Endometrial microvascular endothelial cells (primary cell): ENCODE results near the gene CHTF18. TPM values are rescaled to one million over a fixed set of nuclear protein-coding genes. Genes with fewer than 3 reads are reported as not detected.

Source experiments
- in situ Hi-C: cut with HindIII; loops from 2 replicates; pipeline ENCODE4 v1.10.0; 2017; ENCODE audit warnings: low sequenced_read_pairs, low pct_unique_long_range_greater_than_20kb; ENCODE audit errors: inconsistent ontology term
- total RNA-seq: library from RNA; depleted of rRNA; stranded (reverse); fragments of >200 nt; gene quantifications from one replicate; pipeline ENCODE4 v1.2.3, GENCODE V29; 2015; ENCODE audit errors: inconsistent ontology term

The CHTF18 gene
- total RNA-seq, 1 donor from 2014 or later, result 33.9 TPM

DNA sequence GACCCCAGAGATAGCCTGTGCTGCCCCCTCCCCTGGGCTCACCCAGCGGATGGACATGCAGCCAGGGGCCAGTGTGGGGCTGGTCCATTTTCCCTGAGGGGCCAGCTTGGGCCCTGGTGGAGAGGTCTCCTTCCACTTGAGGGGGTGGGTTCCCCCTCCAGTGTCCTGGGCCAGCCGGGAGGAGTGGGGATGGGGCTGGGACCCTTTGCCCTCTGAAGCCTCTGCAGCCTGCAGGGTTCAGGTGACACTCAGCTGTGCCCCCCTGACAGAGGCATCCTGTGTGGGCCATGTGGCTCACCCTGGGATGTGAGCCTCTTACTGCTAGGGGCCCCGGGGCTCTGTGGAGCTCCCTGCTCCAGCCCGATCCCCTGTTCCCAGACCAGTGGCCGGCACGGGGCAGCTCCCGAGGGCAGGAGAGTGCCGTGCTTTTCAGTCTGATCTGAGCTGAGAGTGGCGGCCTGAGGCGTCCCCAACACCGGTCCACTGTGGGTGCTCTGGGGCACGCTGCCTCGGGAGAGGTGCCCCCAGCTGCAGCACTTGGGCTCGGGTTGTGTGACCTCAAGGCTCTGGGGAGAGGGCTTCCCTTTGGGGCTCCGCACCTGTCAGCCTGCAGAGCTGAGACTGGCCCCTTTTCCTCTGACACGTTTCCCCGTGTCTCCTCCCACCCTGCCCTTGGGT, 12.6 kb downstream of the CHTF18 start:
- in situ Hi-C loops, result no loop called here

DNA sequence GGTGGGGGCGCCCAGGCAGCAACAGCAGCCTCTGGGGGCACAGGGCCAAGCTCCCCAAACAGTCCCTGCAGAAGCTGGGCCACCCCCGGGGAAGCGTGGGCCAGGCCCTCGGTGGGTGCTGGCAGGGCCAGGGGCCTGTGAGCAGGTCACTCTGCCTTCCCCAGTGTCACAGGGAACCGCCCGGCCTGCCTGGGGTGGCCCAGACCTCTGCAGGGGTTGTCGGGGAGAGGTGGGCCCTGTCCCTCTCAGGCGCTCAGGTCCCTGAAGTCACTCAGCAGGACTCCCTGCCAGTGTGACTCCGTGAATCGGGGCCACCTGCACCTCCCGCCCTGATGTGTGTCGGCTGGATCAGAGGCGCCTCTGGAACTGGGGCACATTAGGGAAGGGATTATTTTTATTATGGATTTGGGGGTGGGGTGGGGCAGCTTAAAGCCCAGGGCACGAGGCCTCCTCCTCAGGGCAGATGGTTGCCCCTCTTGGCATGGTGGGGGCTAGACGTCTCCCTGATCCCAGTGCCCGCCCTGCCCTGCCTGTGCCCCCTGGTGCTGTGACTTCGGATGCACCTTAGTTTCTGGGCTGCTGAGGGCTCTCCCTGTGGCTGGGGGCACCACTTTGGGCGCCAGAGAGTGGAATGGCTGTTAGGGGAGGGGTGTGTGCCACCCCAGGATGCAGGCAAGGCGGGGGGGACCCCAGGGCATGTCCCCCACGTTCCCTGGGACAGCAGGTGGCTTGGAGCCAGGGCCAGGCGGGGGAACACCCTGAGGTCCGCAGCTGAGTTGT, 13.4 kb downstream of the CHTF18 start:
- in situ Hi-C loops, result no loop called here

DNA sequence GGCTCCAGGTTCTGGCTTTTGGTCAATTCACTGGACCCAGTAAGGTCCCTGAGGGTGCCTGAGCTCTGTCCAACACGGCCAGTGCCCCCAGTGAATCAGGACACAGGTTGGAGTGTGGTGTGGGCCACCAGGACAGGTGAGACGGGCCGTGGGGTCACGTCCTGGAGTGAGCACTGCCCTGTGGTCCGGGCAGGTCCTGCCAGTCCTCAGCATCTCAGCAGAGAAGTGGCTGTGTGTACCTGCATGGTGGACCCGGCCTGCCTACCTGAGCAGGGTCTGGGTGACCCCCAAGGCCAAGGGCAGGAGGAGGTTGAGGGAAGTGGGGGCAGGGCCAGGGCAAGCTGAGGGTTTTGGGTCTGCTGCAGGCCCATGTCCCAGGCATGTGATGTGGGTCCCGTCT, 14.0 kb downstream of the CHTF18 start:
- in situ Hi-C loops, result no loop called here

DNA sequence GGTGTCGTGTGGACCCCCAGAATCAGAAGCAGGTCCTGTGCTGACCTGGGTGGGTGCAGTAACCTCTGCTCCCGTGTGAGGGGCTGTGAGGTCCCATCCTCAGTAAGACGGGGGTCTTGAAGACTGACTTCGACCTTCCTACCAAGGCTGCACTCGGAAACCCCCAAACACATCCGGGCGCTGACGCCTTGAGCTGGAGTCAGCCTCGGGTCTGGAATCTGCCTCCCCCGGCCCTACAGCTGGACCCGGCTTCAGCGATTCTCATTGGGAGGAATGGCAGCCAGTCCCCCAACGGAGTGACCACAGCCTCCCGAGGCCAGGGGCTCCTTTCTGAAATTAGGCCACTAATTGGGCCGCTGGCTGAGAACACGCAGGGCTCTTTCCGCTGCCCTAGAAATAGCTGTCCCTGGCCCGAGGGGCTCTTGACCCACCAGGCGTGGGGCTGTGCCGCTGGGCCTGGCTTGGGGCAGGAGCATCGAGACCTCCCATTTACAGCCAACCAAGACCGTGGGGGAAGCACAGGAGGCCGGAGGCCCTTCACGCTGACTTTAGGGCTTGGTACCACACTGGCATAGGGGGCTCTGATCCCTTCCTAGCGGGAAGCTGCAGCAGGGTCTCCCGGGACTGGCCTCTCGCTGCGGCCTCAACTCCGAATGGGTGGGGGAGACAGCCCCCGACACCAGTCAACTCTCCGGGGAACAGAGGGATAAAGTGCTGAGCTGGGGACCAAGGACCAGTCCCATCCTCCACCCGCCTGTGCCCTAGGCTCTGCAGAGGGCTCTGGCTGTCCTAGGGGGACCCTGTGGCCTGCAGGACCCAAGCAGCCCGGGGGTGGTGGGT, 14.7 kb downstream of the CHTF18 start:
- in situ Hi-C loops, result no loop called here

DNA sequence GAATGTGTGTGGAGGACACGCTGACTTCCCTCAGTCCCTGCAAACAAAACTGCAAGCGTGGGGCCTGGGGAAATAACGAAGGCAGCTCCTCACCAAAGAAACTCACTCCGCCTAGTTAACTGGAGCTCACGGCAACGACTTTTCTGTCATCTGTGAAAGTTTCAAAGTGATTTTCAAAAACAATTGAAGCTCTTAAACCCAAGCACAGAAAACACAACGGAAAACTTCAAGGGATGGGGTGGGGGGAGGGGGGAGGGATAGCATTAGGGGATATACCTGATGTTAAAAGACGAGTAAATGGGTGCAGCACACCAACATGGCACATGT, 15.3 kb downstream of the CHTF18 start:
- in situ Hi-C loops, result no loop called here

DNA sequence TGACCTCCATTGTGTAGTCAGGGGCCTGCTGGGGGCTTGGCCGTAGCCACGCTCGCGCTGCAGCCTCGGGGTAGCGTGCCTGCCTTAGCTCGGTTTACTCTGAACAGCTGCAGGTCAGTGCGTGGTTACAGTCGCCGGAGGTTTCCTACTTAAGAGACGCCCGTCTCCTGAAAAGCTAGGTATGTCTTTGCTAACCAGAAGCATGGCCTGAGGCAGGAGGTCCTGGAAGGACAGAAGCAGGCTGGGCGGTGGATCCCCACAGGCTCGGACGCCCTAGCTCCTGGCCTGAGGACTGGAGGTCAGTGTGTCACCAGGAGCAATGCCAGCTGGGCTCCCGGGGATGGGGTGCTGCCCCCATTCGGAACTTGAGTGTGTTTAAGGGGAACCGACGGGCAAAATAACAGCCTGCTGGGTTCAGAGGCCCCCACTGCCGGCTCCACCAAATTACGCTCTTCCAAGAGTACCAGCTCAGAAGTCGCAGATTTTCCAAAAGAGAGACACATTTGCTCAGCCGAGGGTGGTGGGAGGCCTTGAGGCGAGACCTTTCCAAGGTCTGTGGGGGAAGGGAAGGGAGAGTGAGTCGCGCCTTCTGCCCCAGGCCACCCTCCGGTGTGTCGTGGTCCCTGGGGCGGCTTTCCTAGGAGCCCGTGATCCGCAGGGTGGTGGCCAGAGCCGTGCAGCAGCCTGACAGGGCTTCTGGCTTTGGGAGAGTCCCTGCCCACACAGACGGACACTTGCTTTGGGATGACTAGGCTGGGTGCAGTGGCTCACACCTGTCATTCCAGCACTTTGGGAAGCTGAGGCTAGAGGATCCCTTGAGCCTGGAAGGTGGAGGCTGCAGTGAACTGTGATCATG, 16.0 kb downstream of the CHTF18 start:
- in situ Hi-C loops, result no loop called here

DNA sequence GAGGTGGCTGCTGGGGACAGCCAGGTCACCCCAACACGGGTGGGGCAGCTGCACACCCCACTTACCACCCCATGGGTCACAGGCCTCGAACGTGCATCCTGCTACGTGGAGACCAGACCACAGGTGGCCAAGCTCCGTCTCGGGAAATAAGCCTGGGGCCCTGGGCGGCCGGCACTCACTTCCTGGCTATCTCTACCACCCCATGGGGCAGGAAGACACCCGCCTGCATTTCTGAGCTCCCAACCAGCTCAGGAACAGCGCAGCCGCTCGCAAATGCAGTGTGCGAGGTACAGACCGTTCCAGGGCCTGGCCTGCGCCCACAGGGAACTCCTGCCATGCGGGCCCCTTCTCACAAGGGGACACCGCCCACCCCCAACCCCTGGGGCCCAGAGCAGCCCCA, 17.1 kb downstream of the CHTF18 start:
- in situ Hi-C loops, result no loop called here

DNA sequence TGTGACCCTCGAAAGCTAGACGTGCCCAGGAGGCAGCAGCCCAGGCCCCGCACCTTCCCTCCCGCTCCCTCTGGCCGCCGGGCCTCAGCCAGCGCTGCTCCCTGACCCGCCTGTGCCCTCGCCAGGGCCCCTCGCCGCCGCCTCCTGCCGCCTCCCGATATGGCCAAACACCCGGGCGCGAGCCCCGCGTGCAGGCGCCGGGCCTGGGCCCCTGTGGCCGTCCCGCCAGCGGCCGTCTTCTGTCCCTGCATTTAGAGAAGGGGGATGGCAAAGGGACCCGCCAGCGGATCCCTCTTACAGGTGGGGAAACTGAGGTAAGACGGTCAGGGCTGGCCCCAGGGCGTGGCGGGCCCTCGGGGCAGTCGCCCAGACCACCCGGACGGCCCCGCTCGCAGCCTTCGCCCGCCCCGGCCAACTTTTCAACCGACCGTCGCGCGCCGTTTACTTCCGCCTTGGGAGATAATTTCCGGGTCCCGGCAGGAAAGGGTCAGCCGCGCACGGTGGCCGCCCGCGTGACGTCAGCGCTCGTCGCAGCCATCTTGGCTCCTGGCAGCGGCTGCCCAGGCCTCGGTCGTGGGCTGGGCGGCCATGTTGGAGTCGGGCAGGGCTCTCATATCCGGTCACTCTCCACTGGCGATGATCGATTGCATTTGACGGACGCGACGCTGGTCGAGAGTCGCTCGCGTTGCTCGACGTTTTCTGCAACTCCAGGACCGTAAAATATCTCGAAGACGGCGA, 19.1 kb downstream of the CHTF18 start:
- in situ Hi-C loops, result no loop called here

DNA sequence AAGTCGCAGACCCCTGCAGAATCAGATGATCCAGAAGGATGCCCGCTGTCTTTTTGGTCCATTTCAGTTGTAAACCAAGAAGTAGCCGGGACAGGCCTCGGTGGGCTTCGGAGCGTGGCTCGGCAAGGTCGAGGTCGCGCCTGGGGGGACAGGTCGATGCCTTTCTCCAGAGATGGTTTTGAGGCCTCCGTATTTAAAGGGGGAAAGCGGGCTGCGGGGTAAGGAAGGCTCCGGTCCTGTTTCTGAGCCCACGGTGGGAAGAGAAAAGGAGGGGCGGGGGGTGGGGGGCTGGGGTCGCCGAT, 19.6 kb downstream of the CHTF18 start:
- in situ Hi-C loops, result no loop called here

DNA sequence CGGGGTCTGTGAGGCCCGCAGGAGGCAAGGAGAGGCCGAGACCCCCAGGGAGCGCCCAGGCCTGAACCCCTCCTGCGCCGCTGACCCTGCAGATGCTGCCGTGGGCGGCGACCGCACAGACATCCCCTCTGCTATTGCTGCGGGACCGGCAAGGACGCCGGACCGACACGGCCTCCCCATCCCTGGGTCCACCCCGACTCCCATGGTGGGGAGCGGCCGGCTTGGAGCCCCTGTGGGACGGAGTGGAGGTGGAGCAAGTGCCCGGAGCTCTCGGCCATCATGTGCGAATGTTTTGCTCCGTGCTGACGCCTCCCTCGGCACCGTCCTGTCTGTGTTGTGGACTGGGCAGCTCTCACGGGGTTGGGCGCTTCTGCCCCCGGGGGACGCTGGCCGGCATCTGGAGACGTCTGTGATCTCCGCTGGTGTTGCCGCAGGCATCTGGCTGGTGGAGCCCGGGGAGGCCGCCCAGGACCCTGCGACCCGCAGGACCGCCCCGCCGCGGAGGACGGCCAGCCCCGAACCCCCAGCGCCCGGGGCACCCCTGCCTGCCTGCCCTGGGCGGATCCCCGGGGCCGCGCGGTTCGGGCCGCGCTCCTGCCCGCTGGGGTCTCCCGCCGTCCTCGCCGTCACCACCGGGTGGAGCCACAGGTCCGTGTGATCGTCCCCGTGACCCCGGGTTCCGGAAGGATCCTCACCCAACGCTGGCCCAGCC, 24.9 kb downstream of the CHTF18 start:
- in situ Hi-C loops, result no loop called here

DNA sequence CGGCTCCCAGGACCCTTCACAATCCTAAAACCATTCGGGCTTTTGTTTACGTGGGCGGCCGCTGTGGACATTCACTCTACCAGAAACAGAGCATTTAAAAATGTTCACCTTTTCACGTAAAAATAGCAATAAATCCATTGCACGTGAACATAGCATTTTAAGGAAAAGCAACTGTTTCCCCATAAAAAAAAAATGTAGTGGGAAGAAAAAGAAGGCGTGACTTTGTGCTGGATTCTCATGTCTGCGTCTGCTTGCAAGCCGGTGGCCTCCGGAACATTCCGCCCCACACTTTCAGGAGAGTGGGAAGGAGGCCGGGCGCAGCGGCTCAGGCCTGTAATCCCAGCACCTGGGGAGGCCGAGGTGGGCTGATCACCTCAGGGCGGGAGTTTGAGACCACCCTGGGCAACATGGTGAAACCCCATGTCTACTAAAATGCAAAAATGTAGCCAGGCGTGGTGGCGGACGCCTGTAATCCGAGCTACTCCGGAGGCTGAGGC, 25.5 kb downstream of the CHTF18 start:
- in situ Hi-C loops, result no loop called here

DNA sequence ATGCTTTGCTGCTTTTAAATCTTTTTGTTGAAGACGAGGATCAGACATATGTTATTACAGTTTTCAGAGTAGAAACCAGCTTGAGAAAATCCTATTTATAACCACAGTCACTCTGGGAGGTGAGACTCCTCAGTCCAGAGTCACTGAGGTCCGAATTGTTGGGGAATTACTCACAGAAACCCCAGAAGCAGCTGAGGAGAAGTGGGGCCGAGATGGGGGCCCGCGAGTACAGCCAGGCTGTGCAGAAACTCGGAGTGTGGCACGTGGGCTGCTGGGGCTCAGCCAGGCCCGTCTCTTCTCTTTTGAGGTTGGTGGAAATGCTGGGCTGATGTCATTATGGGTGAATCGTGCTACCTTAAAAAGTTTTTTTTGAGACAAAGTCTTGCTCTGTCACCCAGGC, 26.6 kb downstream of the CHTF18 start:
- in situ Hi-C loops, result no loop called here

DNA sequence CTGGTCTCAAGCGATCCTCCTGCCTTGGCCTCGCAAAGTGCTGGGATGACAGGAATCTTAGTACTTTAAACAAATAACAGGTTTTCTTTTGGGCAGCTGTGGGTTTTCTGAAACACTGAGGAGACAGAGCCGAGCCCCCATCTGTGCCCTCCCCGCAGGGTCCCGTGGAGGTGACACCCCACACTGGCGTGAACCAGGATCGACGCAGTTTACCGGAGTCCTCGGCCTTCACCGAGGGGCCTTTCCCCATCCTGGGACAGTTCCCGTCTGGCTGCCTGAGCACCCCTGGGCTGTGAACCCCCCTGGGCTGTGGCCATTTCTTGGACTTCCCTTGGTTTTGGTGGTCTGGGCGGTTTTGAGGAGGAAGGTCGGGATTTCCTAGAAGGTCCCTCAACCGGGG, 27.4 kb downstream of the CHTF18 start:
- in situ Hi-C loops, result no loop called here

DNA sequence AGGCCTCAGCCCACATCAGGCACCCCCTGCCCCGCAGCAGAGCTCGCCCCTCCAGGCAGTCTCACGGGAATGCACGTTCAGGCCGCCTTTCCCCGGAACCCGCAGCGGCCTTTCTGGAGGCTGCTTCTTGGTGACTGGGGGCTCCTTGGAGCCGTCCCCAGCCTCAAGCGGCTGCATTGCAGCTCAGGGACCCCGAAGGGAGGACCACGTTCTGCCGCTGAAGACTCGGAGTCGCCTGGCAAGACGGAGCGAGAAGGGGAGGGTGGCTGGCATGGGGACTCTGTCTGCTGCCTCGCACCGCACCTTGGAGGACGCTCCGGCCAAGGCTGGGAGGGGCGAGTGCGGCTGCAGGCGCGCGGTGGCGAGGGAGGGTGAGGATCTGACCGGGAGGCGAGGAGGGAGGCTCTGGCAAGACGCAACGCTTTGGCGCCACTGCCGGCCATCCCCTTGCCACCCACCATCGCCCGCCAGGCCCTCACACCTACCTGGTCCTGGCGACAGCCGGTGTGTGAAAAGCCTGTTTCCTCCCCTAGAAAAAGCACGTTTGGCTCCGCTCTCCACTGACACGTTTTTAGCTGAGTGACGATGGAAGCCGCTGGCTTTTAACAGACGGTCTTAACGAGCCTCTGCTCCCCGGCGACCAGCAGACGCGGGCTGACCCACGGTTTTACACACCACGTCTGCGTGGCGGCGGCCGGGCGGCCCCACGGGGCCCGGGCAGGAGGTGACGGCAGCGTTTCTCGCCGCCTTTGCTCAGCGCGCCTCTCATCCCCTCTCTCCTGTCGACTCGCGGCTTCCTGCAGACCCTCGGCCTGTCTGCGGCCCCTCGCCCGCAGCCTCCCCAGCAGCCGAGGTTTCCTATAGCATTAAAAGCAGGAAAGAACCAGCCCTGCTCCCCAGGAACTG, 28.8 kb downstream of the CHTF18 start:
- in situ Hi-C loops, result no loop called here

DNA sequence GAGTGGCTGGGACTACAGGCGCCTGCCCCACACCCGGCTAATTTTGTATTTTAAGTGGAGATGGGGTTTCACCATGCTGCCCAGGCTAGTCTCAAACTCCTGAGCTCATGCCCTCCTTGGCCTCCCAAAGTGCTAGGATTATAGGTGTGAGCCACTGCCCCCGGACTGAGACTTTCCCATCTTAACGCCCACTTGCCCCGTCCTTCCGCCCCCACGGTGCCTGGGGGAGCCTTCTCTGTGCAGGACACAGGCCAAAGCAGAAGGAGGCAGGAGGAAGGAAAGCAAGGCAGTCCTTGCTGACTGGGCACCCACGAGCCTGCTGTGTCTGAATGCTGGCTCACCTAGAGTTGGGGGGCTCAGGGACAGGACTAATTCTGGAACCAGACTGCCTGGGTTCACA, 29.7 kb downstream of the CHTF18 start:
- in situ Hi-C loops, result no loop called here

DNA sequence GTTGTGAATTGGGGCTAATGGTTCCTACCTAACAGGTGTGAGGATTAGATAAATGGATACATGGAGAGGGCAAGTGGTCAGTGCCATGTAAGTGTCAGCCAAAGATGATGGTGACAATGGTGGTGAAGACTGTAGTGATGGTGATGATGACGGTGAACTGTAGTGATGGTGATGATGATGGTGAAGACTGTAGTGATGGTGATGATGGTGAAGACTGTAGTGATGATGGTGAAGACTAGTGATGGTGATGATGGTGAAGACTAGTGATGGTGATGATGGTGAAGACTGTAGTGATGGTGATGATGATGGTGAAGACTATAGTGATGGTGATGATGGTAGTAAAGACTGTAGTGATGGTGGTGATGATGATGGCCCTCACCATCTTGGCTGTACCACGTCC, 30.2 kb downstream of the CHTF18 start:
- in situ Hi-C loops, result no loop called here
